H1 (cell line): ENCODE results near the gene NEK9. TPM values are rescaled to one million over a fixed set of nuclear protein-coding genes. Genes with fewer than 3 reads are reported as not detected.

Experiments
- CTCF ChIA-PET: fragments of 300-600 bp; sonication (Branson Sonifier 250); formaldehyde crosslinking; loops from one replicate; lab custom pipeline; 2021; ENCODE audit not compliant: partially characterized antibody; lab: Charles Lee
- POLR2A ChIA-PET: fragments of 300-600 bp; sonication (Branson Sonifier 250); formaldehyde crosslinking; loops from one replicate; lab custom pipeline; 2021; ENCODE audit warnings: inconsistent platforms; ENCODE audit not compliant: partially characterized antibody; lab: Charles Lee
- DNase-seq, 2 experiments: peaks; one replicate each; pipeline versions ENCODE4 v3.0.0 to v3.0.0-alpha.2; 2010 to 2022; ENCODE audit warnings: low spot score in 2 of 2, low read depth in 1 of 2, mixed read lengths in 1 of 2
- FAIRE-seq: peaks from 2 replicates; lab custom pipeline; 2011; peaks lifted over from hg19 to GRCh38; lab: Jason Lieb, UNC
- H2AFZ ChIP-seq: 2 replicates; pipeline ENCODE4 v1.8.1; 2012; ENCODE audit warnings: low read length, inconsistent platforms
- H2AK5ac ChIP-seq: 2 replicates; pipeline ENCODE4 v1.6.1; 2013; ENCODE audit warnings: low read depth, low read length
- H2BK120ac ChIP-seq: replicated peaks from 2 replicates; pipeline ENCODE3; 2013; ENCODE audit warnings: low read depth, low read length, inconsistent platforms
- H2BK12ac ChIP-seq: 2 replicates; pipeline ENCODE4 v1.6.1; 2013; ENCODE audit warnings: low read depth, low read length
- H2BK15ac ChIP-seq: 2 replicates; pipeline ENCODE4 v1.6.1; 2013; ENCODE audit warnings: low read length
- H2BK20ac ChIP-seq: 2 replicates; pipeline ENCODE4 v1.6.1; 2013; ENCODE audit warnings: low read length
- H2BK5ac ChIP-seq: 2 replicates; pipeline ENCODE4 v1.6.1; 2013; ENCODE audit warnings: low read depth, low read length
- H3K14ac ChIP-seq: 2 replicates; pipeline ENCODE4 v1.6.1; 2013; ENCODE audit warnings: inconsistent platforms; ENCODE audit not compliant: insufficient read length
- H3K18ac ChIP-seq: 2 replicates; pipeline ENCODE4 v1.6.1; 2013; ENCODE audit warnings: low read length; ENCODE audit errors: extremely low read depth
- H3K23ac ChIP-seq: 2 replicates; pipeline ENCODE4 v1.6.1; 2013; ENCODE audit warnings: inconsistent platforms; ENCODE audit not compliant: insufficient read length
- H3K23me2 ChIP-seq: 2 replicates; pipeline ENCODE4 v1.6.1; 2013; ENCODE audit warnings: low read depth, low read length
- H3K27ac ChIP-seq: 2 replicates; pipeline ENCODE4 v1.6.1; 2011; ENCODE audit warnings: low read depth, low read length, inconsistent platforms
- H3K27me3 ChIP-seq, 4 experiments: replicated peaks in 1 of 4; 1 replicate in 1 of 4; 2 replicates in 3 of 4; pipeline versions ENCODE4 v1.6.1 to v1.8.1; 2011 to 2013; ENCODE audit warnings: low read length in 3 of 4, mild to moderate bottlenecking in 3 of 4, inconsistent platforms in 2 of 4, mixed read lengths in 2 of 4, moderate library complexity in 1 of 4; ENCODE audit not compliant: control insufficient read depth in 3 of 4, insufficient read depth in 3 of 4; ENCODE audit errors: extremely low read depth in 1 of 4
- H3K36me3 ChIP-seq, 4 experiments: 2 replicates each; pipeline versions ENCODE4 v1.6.1 to v1.8.1; 2011 to 2013; ENCODE audit warnings: mild to moderate bottlenecking in 4 of 4, low read length in 3 of 4, moderate library complexity in 2 of 4, control low read depth in 1 of 4, inconsistent platforms in 1 of 4; ENCODE audit not compliant: insufficient read depth in 4 of 4, control insufficient read depth in 2 of 4
- H3K4ac ChIP-seq: replicated peaks from 2 replicates; pipeline ENCODE3; 2013; ENCODE audit warnings: low read length, low read depth, mixed read lengths, inconsistent platforms; ENCODE audit not compliant: insufficient read length
- H3K4me1 ChIP-seq, 4 experiments: replicated peaks in 1 of 4; 1 replicate in 1 of 4; 2 replicates in 3 of 4; pipeline versions ENCODE4 v1.6.1 to v1.8.1; 2011 to 2013; ENCODE audit warnings: low read length in 3 of 4, inconsistent platforms in 2 of 4, mixed read lengths in 1 of 4; ENCODE audit not compliant: insufficient read depth in 4 of 4, control insufficient read depth in 3 of 4
- H3K4me2 ChIP-seq, 2 experiments: 2 replicates each; pipeline versions ENCODE4 v1.6.1 to v1.8.1; 2011 to 2013; ENCODE audit warnings: low read depth in 2 of 2, low read length in 2 of 2, control low read depth in 1 of 2, inconsistent platforms in 1 of 2, mild to moderate bottlenecking in 1 of 2; ENCODE audit not compliant: insufficient read depth in 1 of 2
- H3K4me3 ChIP-seq, 4 experiments: fragments of 200-600, 300-600 bp in 1 of 4; sonication (generic), shearing (Covaris generic), sonication (Bioruptor Twin) in 1 of 4; 2 replicates each; pipeline versions ENCODE4 v1.5.1 to v1.8.1; 2011 to 2016; ENCODE audit warnings: low read length in 4 of 4, low read depth in 3 of 4, control low read depth in 2 of 4, inconsistent platforms in 2 of 4, mild to moderate bottlenecking in 2 of 4, mixed read lengths in 1 of 4, moderate library complexity in 1 of 4; ENCODE audit not compliant: insufficient read depth in 2 of 4; ENCODE audit errors: extremely low read depth in 1 of 4
- H3K56ac ChIP-seq: replicated peaks from 2 replicates; pipeline ENCODE3; 2013; ENCODE audit warnings: low read depth, mild to moderate bottlenecking, mixed read lengths, low read length, inconsistent platforms; ENCODE audit not compliant: insufficient read length
- H3K79me1 ChIP-seq: 2 replicates; pipeline ENCODE4 v1.6.1; 2013; ENCODE audit warnings: low read depth, low read length, control low read depth
- H3K79me2 ChIP-seq, 2 experiments: 2 replicates each; pipeline versions ENCODE4 v1.6.1 to v1.8.1; 2012 to 2013; ENCODE audit warnings: low read length in 2 of 2, mild to moderate bottlenecking in 2 of 2, inconsistent platforms in 1 of 2; ENCODE audit not compliant: insufficient read depth in 2 of 2, control insufficient read depth in 1 of 2
- H3K9ac ChIP-seq, 4 experiments: replicated peaks in 1 of 4; 1 replicate in 1 of 4; 2 replicates in 3 of 4; pipeline versions ENCODE4 v1.6.1 to v1.8.1; 2011 to 2013; ENCODE audit warnings: low read depth in 3 of 4, low read length in 3 of 4, control low read depth in 2 of 4, mild to moderate bottlenecking in 2 of 4, moderate library complexity in 2 of 4, inconsistent platforms in 1 of 4; ENCODE audit errors: extremely low read depth in 1 of 4
- H3K9me3 ChIP-seq, 2 experiments: 2 replicates each; pipeline versions ENCODE4 v1.6.1 to v1.8.1; 2012 to 2013; ENCODE audit warnings: mild to moderate bottlenecking in 2 of 2, moderate library complexity in 2 of 2, control low read depth in 1 of 2, inconsistent platforms in 1 of 2, low read depth in 1 of 2, low read length in 1 of 2, mixed read lengths in 1 of 2; ENCODE audit not compliant: insufficient read depth in 2 of 2
- H4K20me1 ChIP-seq, 2 experiments: replicated peaks in 1 of 2; 2 replicates each; pipeline versions ENCODE3 to v1.8.1; 2011 to 2013; ENCODE audit warnings: inconsistent platforms in 2 of 2, low read length in 2 of 2, mild to moderate bottlenecking in 1 of 2; ENCODE audit not compliant: insufficient read depth in 2 of 2, control insufficient read depth in 1 of 2
- H4K5ac ChIP-seq: 2 replicates; pipeline ENCODE4 v1.6.1; 2013; ENCODE audit warnings: low read length, low read depth, mixed read lengths, inconsistent platforms; ENCODE audit not compliant: insufficient read length
- H4K8ac ChIP-seq: 2 replicates; pipeline ENCODE4 v1.8.0; 2013; ENCODE audit warnings: mild to moderate bottlenecking, moderate library complexity, low read length, inconsistent platforms; ENCODE audit not compliant: insufficient read depth; ENCODE audit errors: extremely low read depth
- H4K91ac ChIP-seq: replicated peaks from 2 replicates; pipeline ENCODE3; 2013; ENCODE audit warnings: low read length, mixed read lengths, inconsistent platforms; ENCODE audit not compliant: insufficient read length
- FOSL1 ChIP-seq: IDR thresholded peaks from 2 replicates; pipeline ENCODE4 v1.6.1; 2011; ENCODE audit warnings: mild to moderate bottlenecking, low read depth, low read length, moderate library complexity; ENCODE audit not compliant: insufficient read depth
- GABPA ChIP-seq: IDR thresholded peaks from 2 replicates; pipeline ENCODE4 v1.6.1; 2011; ENCODE audit warnings: mild to moderate bottlenecking, low read length, moderate library complexity, borderline replicate concordance; ENCODE audit not compliant: insufficient read depth
- KDM5A ChIP-seq: fragments of 200-600 bp; IDR thresholded peaks from 2 replicates; pipeline ENCODE4 v1.7.1; 2012; ENCODE audit warnings: mild to moderate bottlenecking, low read length, inconsistent platforms, mixed read lengths
- SIX5 ChIP-seq: IDR thresholded peaks from 2 replicates; pipeline ENCODE4 v1.6.1; 2011; ENCODE audit warnings: mild to moderate bottlenecking, low read depth, low read length
- SUZ12 ChIP-seq: fragments of 200-600 bp; sonication (generic); IDR thresholded peaks from 2 replicates; pipeline ENCODE4 v1.6.1; 2012; ENCODE audit warnings: mild to moderate bottlenecking, inconsistent platforms, low read length, moderate library complexity, mixed read lengths
- TAF7 ChIP-seq: optimal IDR thresholded peaks from 2 replicates; pipeline ENCODE3; 2011; ENCODE audit warnings: low read depth, mild to moderate bottlenecking, inconsistent platforms, low read length, moderate library complexity, borderline replicate concordance
- WGBS, 2 experiments: shearing (Covaris generic) in 1 of 2; methylation state at CpG; one replicate each; pipeline versions ENCODE4 v1.1.6 to v1.1.7; 2013 to 2015; ENCODE audit warnings: low lambda C conversion rate in 2 of 2, mixed read lengths in 2 of 2, inconsistent platforms in 1 of 2, low coverage in 1 of 2, missing lambda C conversion rate in 1 of 2; ENCODE audit not compliant: insufficient replicate concordance in 2 of 2, insufficient coverage in 1 of 2, insufficient read length in 1 of 2; ENCODE audit errors: extremely low coverage in 1 of 2, missing lambda C conversion rate in 1 of 2; 5-methylcytosine and 5-hydroxymethylcytosine counted together
- polyA plus RNA-seq, 7 experiments: library from polyadenylated mRNA; depleted of rRNA in 3 of 7; stranded (reverse) in 5 of 7; unstranded in 2 of 7; fragments of >200 nt in 5 of 7; fragments of 200-250 nt in 2 of 7; gene quantifications; 1 replicate in 5 of 7; 2 replicates in 1 of 7; 4 replicates in 1 of 7; pipeline versions ENCODE4 v1.2.1 to v1.2.3, GENCODE V29; 2011 to 2013; ENCODE audit warnings: missing spikeins in 2 of 7, mixed read lengths in 2 of 7
- total RNA-seq: library from RNA; stranded (reverse); fragmentation: NEBNext Ultra II Directional; extraction: Animal tissue kit (Norgen Biotek cat#: 25700); gene quantifications from 2 replicates; pipeline ENCODE4 v1.2.1, GENCODE V29; 2021

Gene NEK9
- total and polyA plus RNA-seq, 2 of the 8 experiments (the other 6 are each of a cell fraction or from before 2014, with no cell fraction given), result 16.0 to 43.6 TPM

DNA sequence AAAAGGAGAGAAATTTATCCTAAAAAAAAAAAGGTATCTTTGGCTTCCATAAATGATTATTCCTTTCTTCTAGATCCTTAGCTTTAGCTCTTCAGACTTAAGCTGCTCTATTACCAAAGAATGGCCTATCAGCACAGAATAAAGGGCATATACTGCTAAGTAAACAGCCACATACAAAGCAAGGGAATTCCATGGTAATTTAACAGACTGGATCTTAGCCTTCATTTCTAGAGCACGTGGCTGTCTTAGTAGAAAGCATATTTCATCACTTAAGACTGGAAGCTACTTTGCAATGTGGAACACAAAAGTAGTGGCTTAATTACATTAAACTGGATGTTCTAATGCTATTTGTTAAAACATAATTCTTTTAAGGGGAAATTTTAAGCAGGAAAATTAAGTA lies 26.4 kb upstream of the NEK9 start:
- DNase-seq, result no peak
- CTCF ChIA-PET, result interaction anchor here (0.7 to 1.5 kb wide), 5 partner anchors 13 to 501 kb away, joined by 3 to 4 read pairs (median 3); no protein-coding TSS in a partner anchor
- H4K20me1 ChIP-seq, result peaks cover 2 to 6% of the 10 kb centered on the region in 2 experiments

More for the DNA sequence above, 26.4 kb upstream of the NEK9 start:
- Histone ChIP-seq H2BK15ac (no peak overlapping the region), H2BK20ac (no peak overlapping the region), H2BK5ac (no peak overlapping the region), H3K9ac (no peak overlapping the region), H4K8ac (no peak overlapping the region), H3K4ac (no peak overlapping the region), H2BK120ac (no peak overlapping the region), H3K27ac (no peak overlapping the region), H3K79me1 (no peaks in the 10 kb centered on the region), H4K5ac (no peak overlapping the region), H3K23me2 (no peaks in the 10 kb centered on the region), H3K4me3 (no peak overlapping the region), H3K56ac (no peak overlapping the region), H3K36me3 (peaks cover 0 to 6% (median 0%) of the 10 kb centered on the region in 4 experiments; a peak in 2 of 8 replicates), H3K18ac (no peak overlapping the region), H4K91ac (no peak overlapping the region), H3K27me3 (no peaks in the 10 kb centered on the region), H3K79me2 (peaks cover 4 to 27% of the 10 kb centered on the region in 2 experiments; a peak in 3 of 4 replicates), H2BK12ac (no peak overlapping the region), H3K4me2 (no peak overlapping the region), H2AK5ac (no peak overlapping the region), H2AFZ (no peak overlapping the region), H3K4me1 (peaks cover 0 to 3% (median 0%) of the 10 kb centered on the region in 4 experiments; a peak in 3 of 7 replicates), H3K9me3 (no peaks in the 10 kb centered on the region), H3K14ac (no peak overlapping the region), H3K23ac (no peak overlapping the region)
- POLR2A ChIA-PET, result interaction anchor here (0.6 to 1.4 kb wide), 3 partner anchors 14 to 160 kb away, joined by 3 to 4 read pairs (median 3); no protein-coding TSS in a partner anchor
- no peak for FAIRE-seq
- TF ChIP-seq GABPA (no peak), SIX5 (no peak), KDM5A (no peak), TAF7 (no peak), SUZ12 (no peak), FOSL1 (no peak)
- 88% methylated on average over 1 of the region's 1 CpG; no CpG with 5 or more reads in 1 of the 2 experiments for WGBS, 2 experiments
